Middle frontal gyrus (tissue), 1 donor: ENCODE data around the gene PHYHIPL.

Experiments used
- DNase-seq: peaks from one replicate; pipeline ENCODE4 v3.0.0-alpha.2; 2015; ENCODE audit warnings: low spot score; ENCODE audit errors: extremely low spot score

PHYHIPL gene

GRCh38 chr10:59176241-59177030, at the start of gene PHYHIPL:
Gene PHYHIPL (plus strand): TSS chr10:59176643. CDS start chr10:59176854, 211 bp downstream.
- DNase-seq, result peak; percentile 63

DNA sequence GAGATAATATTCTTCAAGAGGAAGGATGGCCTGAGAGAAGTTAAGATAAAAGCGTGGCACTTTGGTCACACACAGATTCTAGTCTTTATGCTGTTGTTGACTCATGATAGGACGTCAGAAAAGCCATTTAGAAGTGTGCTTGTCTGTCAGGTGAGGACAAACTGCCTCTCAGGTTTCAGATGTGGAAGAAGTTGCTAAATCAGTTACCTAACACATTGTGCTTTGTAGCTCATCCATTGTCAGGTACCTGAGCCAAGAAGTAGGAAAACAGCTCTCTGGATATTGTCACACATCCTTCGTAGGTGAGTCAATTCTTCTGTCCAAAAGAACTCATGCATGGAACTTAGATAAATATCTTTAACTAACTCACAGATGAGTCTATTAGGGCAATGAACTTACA, 49.5 kb upstream of the PHYHIPL start:
- no peak for DNase-seq

- DNase-seq, result no peak
Observed at GRCh38 chr10:59127991-59128390, 48.5 kb upstream of the PHYHIPL start.

- DNase-seq, result no peak
Observed at GRCh38 chr10:59129867-59130266, 46.6 kb upstream of the PHYHIPL start.

GRCh38 chr10:59131666-59132065, 44.8 kb upstream of the PHYHIPL start:
- DNase-seq, result no peak

DNA sequence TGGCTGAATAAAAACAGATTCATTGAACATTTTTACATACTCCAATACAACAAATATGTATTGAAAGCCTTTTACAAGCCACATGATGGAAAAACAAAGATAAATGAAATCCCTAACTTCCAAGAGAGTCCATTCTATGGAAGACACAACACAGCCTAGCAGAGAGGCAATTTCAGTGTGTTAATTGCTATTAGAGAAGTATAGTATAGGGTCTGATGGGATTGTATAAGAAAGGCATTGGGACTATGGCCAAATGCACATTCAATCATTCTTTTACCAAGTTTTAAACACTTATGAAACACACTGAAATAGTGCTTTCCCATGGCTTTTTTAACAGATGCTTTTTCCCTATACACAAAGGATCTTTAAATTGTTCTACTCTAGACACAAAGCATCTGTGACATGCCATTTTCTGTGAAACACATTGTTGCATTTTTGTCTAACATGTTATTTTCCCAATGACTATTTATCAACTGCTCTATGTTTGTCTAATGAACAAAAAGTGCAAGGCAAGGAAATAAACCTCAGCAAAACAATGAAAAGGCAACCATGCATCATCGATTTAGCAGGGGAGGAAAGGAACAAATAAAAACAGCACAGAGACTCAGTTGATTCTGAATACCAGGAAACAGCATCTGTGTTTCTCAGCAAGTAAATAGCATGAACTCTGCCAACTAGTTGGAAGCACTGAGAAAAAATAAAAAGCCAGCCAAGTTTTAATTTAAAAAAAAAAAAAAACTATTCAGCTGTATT, 42.4 kb upstream of the PHYHIPL start:
- no peak for DNase-seq

DNA sequence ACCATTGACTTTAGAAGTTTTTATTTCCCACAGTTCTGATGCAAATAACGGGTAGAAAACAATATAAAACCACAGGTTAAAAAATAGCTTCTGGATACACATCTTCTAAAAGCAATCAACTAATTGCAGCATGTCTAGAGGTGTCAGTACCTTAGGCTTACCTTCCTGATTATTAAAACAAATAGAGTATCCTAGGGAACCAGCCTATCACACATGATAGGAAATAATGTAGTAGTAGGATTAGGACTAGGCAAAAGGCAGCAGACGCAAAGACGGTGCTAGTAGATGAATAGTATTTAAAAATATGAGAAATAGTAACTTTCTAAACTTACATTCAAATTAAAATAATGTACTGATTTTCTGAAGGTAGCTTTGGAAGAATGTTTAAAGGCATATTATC, 41.7 kb upstream of the PHYHIPL start:
- no peak for DNase-seq

DNA sequence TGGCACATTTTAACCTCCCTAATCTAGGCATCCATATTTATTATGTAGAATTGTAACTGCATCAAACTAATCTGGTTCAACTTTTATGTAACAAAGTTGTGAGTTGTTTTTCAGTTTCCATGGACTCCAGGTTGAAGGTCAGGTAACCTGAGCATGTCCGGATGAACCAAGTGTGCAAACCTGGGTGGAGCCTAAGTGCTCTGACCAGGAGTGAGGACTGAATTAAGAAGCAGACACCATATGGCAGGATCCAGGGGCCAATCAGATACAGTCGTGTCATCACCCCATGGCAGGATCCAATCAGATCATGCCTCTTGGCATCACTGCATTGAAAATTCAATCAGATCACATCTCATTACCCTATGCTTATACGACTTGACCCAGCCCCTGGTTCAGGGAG, 41.2 kb upstream of the PHYHIPL start:
- DNase-seq, result no peak

DNA sequence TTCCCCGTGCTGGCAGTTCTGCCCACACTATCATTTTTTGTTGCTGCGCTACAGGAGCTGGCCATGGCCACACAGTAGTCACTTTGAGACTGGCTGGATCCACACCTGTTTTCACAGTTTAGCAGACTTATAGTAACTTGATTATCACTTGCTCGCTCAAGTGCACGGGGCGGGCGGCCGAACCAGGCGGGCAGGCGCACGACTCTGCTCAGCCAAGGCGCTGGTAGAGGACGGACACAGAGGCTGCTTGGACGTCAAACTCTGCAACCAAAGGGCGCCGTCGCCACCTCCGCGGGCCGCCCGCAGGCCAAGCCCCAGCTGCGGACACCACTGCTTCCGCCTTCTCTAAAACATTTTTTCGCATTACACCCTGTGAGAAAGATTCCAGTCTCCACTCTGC, 38.4 kb upstream of the PHYHIPL start:
- DNase-seq, result no peak

GRCh38 chr10:59143544-59143943, 32.9 kb upstream of the PHYHIPL start:
- DNase-seq, result no peak

DNA sequence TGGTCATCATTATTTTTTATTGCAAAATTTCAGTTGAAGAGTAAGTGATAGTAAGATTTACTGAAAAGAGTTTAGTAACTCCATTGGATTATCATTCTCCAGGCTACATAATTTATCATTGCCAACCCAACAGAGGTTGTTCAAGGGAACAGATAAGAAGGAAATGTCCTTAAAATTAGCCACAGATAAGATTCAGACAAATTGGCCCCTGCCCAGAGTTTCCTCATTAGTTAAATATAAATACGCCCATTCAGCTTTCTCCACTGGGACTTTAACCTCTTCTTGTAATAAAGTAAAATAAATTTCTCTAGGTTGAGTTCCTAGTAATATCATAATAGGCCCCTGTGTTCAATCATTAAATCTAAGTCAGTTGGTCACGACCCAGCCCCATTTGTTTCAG, 27.7 kb upstream of the PHYHIPL start:
- no peak for DNase-seq

DNA sequence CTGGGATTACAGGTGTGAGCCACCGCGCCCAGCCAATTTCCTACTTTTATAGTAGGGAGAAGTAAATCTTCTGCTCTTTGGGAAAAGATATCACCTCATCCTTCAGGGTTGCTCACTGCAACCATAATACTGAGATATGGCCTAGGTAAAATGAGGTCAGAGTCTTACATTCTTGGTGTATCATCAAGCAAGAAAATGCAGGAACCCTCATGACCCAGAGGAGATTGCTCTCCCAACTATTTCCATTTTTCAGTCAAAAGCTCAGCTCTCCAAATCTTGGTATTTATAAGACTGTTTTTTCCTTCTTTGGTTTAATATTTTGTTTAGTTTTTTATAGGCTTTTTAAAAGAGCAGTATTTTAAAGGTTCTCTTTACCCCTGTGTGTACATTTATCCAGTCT, 20.9 kb upstream of the PHYHIPL start:
- no peak for DNase-seq

- no peak for DNase-seq
Observed at GRCh38 chr10:59167512-59167911, 8.9 kb upstream of the PHYHIPL start.

DNA sequence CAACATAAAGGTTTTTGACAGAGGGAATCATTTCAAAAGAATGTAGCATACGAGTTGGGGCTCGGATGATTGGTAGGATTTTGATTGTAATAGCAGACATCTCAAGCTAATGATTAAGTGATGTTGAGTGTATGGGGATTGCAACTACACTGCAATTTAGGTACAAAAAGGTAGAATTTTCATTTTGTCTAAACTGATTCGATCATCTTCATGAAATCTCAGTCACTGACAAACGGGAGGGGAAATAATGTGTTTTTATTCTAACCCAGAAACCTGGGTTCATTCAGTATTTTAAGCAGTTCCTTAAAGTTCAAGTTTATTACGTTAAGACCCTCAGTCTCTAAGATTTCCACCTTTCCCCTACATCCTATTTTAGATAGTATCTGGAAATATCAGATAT, 3.9 kb upstream of the PHYHIPL start:
- no peak for DNase-seq

DNA sequence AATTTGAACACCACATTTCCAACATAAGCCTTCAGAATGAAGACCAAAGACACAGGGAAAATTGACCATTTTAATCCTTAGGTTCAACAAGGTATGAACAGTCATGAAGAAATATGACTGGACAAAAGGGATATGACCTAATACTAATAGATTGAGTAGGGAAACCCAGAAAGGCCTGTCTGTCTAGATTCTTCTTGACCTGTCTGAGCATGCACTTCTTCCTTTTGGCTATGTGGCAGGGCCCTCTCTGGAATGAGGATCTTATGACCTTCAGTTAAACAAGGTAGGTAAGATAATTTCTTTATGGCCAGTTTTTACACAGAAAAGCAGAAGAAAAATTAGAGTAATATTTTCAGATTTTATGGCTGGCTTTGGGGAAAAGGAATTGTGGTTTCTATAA, 3.0 kb upstream of the PHYHIPL start:
- no peak for DNase-seq

DNA sequence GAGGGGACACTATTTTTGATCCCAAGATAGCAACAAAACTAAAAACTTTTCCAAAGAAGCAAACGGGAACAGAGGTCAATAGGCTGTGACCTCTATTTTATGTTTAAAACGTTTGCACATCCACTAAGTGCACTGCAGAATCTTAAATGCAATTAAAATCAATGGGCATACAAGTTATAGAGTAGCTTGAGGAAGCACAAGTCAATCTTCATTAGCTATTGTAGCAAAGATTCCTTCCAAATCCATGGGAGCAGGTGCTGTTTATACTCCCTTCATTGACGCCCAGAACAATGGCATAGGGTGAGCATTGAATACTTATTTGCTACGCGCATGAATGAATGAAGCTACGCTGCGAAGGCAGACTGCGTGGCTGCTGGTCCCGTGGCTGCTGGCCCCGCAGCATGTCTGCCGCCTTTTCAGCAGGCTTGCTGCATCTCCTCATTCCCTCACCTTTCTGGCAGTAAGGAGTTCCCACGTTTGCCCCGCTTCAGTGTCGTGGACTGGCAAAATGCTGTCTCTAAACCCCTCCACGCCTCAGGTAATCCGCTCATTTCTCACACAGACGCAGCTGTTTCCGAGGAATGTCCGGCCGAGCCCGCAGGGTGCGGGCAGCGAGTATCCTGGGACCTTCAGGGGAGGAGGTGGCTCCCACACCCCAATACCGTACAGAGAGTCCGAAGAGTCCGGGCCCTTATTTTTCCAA, 754 bp upstream of the PHYHIPL start:
- no peak for DNase-seq

GRCh38 chr10:59177031-59177797, 771 bp downstream of the PHYHIPL start:
- DNase-seq, result peak; percentile 42

GRCh38 chr10:59177836-59178235, 1.4 kb downstream of the PHYHIPL start:
- no peak for DNase-seq

GRCh38 chr10:59179068-59179467, 2.6 kb downstream of the PHYHIPL start:
- no peak for DNase-seq

DNA sequence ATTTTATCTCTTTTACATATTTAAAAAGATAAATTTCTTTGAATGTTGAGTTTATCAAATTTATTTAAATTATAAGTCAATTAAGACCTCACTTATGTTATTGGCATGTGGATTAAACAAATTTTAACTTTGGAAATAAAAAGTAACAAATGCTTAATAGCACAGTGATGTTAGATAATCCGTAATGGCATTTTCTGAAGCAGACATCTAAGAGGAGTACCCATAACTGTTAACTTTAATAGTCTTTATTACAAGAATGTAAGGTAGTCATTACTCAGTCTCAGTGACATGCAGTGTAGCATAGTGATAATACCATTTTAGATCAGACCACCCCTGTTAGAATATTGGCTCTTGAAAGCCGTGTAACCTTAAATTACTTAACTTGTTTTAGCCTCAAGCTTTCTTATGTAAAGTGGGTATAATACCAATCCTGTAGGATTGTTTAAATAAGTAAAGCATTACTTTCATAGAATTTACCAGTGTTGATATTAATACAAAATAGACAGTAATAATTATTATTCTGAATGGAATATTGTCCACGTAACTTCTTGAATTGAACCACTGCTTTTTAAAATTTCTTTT, 4.3 kb downstream of the PHYHIPL start:
- DNase-seq, result no peak

GRCh38 chr10:59181668-59182067, 5.2 kb downstream of the PHYHIPL start:
- DNase-seq, result no peak
